ENCODE data around the gene PABPC1L. TPM values are rescaled to one million over a fixed set of nuclear protein-coding genes. Genes with fewer than 3 reads are reported as not detected.
A peak's percentile ranks its signal among the peaks of the same experiment; 100 is the strongest.

The PABPC1L gene
- total and polyA plus RNA-seq, 4 donors: 12.0 to 58.0 (median 21.3) TPM

GRCh38 chr20:44883214-44883902 is 26.5 kb upstream of the PABPC1L start:
- DNase-seq (ENCODE audit: low read depth in 4 of 6, low spot score in 6 of 6): no peak
- Histone ChIP-seq H3K9me3 (ENCODE audit: control insufficient read depth, insufficient read depth, low read length) (no peaks in the 10 kb centered on the region), H3K36me3 (ENCODE audit: control insufficient read depth, insufficient read depth, low read length) (no peaks in the 10 kb centered on the region), H3K27me3 (ENCODE audit: control insufficient read depth, insufficient read depth, low read length) (no peaks in the 10 kb centered on the region), H3K4me3 (ENCODE audit: low read depth, low read length) (no peak overlapping the region), H3K4me1 (ENCODE audit: control insufficient read depth, insufficient read depth, low read length) (peaks cover 15% of the 10 kb centered on the region), H3K27ac (ENCODE audit: low read depth, low read length) (no peak overlapping the region)
- 87% methylated on average over 5 of the region's 7 CpGs for WGBS (ENCODE audit: insufficient coverage)

GRCh38 chr20:44884907-44885391 is 24.9 kb upstream of the PABPC1L start:
- no peak for DNase-seq (ENCODE audit: low read depth in 4 of 6, low spot score in 6 of 6)
- no peaks in the 10 kb centered on the region for H3K27me3 ChIP-seq (ENCODE audit: control insufficient read depth, insufficient read depth, low read length)
- H3K4me1 ChIP-seq (ENCODE audit: control insufficient read depth, insufficient read depth, low read length): peaks cover 15% of the 10 kb centered on the region
- H3K36me3 ChIP-seq (ENCODE audit: control insufficient read depth, insufficient read depth, low read length): no peaks in the 10 kb centered on the region
- peak overlapping the region; percentile 55 for H3K27ac ChIP-seq (ENCODE audit: low read depth, low read length)
- 2% methylated on average over 9 of the region's 14 CpGs for WGBS (ENCODE audit: insufficient coverage)
- H3K9me3 ChIP-seq (ENCODE audit: control insufficient read depth, insufficient read depth, low read length): no peaks in the 10 kb centered on the region
- peak overlapping the region; percentile 81 for H3K4me3 ChIP-seq (ENCODE audit: low read depth, low read length)

- H3K27ac ChIP-seq (ENCODE audit: low read depth, low read length): peak within 1 kb of the TSS; percentile 76
- under 1% methylated on average over 88 of the region's 88 CpGs for WGBS (ENCODE audit: insufficient coverage)
- peak; percentile 85 to 99 (median 96) for DNase-seq (ENCODE audit: low read depth in 4 of 6, low spot score in 6 of 6)
- peaks cover 15% of the 10 kb centered on the region for H3K4me1 ChIP-seq (ENCODE audit: control insufficient read depth, insufficient read depth, low read length)
- H3K9me3 ChIP-seq (ENCODE audit: control insufficient read depth, insufficient read depth, low read length): no peaks in the 10 kb centered on the region
- no peaks in the 10 kb centered on the region for H3K36me3 ChIP-seq (ENCODE audit: control insufficient read depth, insufficient read depth, low read length)
- H3K27me3 ChIP-seq (ENCODE audit: control insufficient read depth, insufficient read depth, low read length): no peaks in the 10 kb centered on the region
- H3K4me3 ChIP-seq (ENCODE audit: low read depth, low read length): peak within 1 kb of the TSS; percentile 81
Observed at GRCh38 chr20:44885392-44886265, 24.2 kb upstream of the PABPC1L start, which contains the start of gene YWHAB. YWHAB (plus strand) TSS chr20:44885705; CDS start chr20:44901534, 15,829 bp downstream.

- peaks cover 15% of the 10 kb centered on the region for H3K4me1 ChIP-seq (ENCODE audit: control insufficient read depth, insufficient read depth, low read length)
- no CpG with 5 or more reads among the region's 8 CpGs for WGBS (ENCODE audit: insufficient coverage)
- peak overlapping the region; percentile 76 for H3K27ac ChIP-seq (ENCODE audit: low read depth, low read length)
Observed at GRCh38 chr20:44886266-44886651, 23.6 kb upstream of the PABPC1L start.

GRCh38 chr20:44886828-44887227 is 23.0 kb upstream of the PABPC1L start:
- DNase-seq (ENCODE audit: low read depth in 4 of 6, low spot score in 6 of 6): peak in 1 of 6 donors; percentile 17
- Histone ChIP-seq H3K27ac (ENCODE audit: low read depth, low read length) (no peak overlapping the region), H3K4me3 (ENCODE audit: low read depth, low read length) (peak overlapping the region; percentile 81), H3K9me3 (ENCODE audit: control insufficient read depth, insufficient read depth, low read length) (no peaks in the 10 kb centered on the region), H3K27me3 (ENCODE audit: control insufficient read depth, insufficient read depth, low read length) (no peaks in the 10 kb centered on the region), H3K4me1 (ENCODE audit: control insufficient read depth, insufficient read depth, low read length) (peaks cover 15% of the 10 kb centered on the region), H3K36me3 (ENCODE audit: control insufficient read depth, insufficient read depth, low read length) (no peaks in the 10 kb centered on the region)
- WGBS (ENCODE audit: insufficient coverage): 17% methylated on average over 1 of the region's 2 CpGs

More at GRCh38 chr20:44886266-44886651, 23.6 kb upstream of the PABPC1L start:
- DNase-seq (ENCODE audit: low read depth in 4 of 6, low spot score in 6 of 6): peak in 2 of 6 donors; percentile 44 to 55
- Histone ChIP-seq H3K27me3 (ENCODE audit: control insufficient read depth, insufficient read depth, low read length) (no peaks in the 10 kb centered on the region), H3K9me3 (ENCODE audit: control insufficient read depth, insufficient read depth, low read length) (no peaks in the 10 kb centered on the region), H3K4me3 (ENCODE audit: low read depth, low read length) (peak overlapping the region; percentile 81), H3K36me3 (ENCODE audit: control insufficient read depth, insufficient read depth, low read length) (no peaks in the 10 kb centered on the region)

- Histone ChIP-seq H3K27me3 (ENCODE audit: control insufficient read depth, insufficient read depth, low read length) (no peaks in the 10 kb centered on the region), H3K4me1 (ENCODE audit: control insufficient read depth, insufficient read depth, low read length) (peaks cover 15% of the 10 kb centered on the region), H3K9me3 (ENCODE audit: control insufficient read depth, insufficient read depth, low read length) (no peaks in the 10 kb centered on the region), H3K27ac (ENCODE audit: low read depth, low read length) (no peak overlapping the region), H3K36me3 (ENCODE audit: control insufficient read depth, insufficient read depth, low read length) (no peaks in the 10 kb centered on the region), H3K4me3 (ENCODE audit: low read depth, low read length) (peak overlapping the region; percentile 81)
- DNase-seq (ENCODE audit: low read depth in 4 of 6, low spot score in 6 of 6): peak in 1 of 6 donors; percentile 45
- WGBS (ENCODE audit: insufficient coverage): 77% methylated on average over 2 of the region's 4 CpGs
Observed at GRCh38 chr20:44887466-44887865, 22.4 kb upstream of the PABPC1L start.

GRCh38 chr20:44888226-44889103 is 21.4 kb upstream of the PABPC1L start:
- WGBS (ENCODE audit: insufficient coverage): no CpG with 5 or more reads among the region's 6 CpGs
- Histone ChIP-seq H3K27me3 (ENCODE audit: control insufficient read depth, insufficient read depth, low read length) (no peaks in the 10 kb centered on the region), H3K36me3 (ENCODE audit: control insufficient read depth, insufficient read depth, low read length) (no peaks in the 10 kb centered on the region), H3K27ac (ENCODE audit: low read depth, low read length) (no peak overlapping the region), H3K4me1 (ENCODE audit: control insufficient read depth, insufficient read depth, low read length) (peaks cover 15% of the 10 kb centered on the region), H3K4me3 (ENCODE audit: low read depth, low read length) (no peak overlapping the region), H3K9me3 (ENCODE audit: control insufficient read depth, insufficient read depth, low read length) (no peaks in the 10 kb centered on the region)
- no peak for DNase-seq (ENCODE audit: low read depth in 4 of 6, low spot score in 6 of 6)

- WGBS (ENCODE audit: insufficient coverage): 90% methylated on average over 1 of the region's 1 CpG
- no peaks in the 10 kb centered on the region for H3K9me3 ChIP-seq (ENCODE audit: control insufficient read depth, insufficient read depth, low read length)
- H3K4me1 ChIP-seq (ENCODE audit: control insufficient read depth, insufficient read depth, low read length): no peaks in the 10 kb centered on the region
- no peak for DNase-seq (ENCODE audit: low read depth in 4 of 6, low spot score in 6 of 6)
- no peaks in the 10 kb centered on the region for H3K36me3 ChIP-seq (ENCODE audit: control insufficient read depth, insufficient read depth, low read length)
- no peak overlapping the region for H3K27ac ChIP-seq (ENCODE audit: low read depth, low read length)
- no peak overlapping the region for H3K4me3 ChIP-seq (ENCODE audit: low read depth, low read length)
- no peaks in the 10 kb centered on the region for H3K27me3 ChIP-seq (ENCODE audit: control insufficient read depth, insufficient read depth, low read length)
Observed at GRCh38 chr20:44891826-44892225, 18.0 kb upstream of the PABPC1L start.

GRCh38 chr20:44894959-44895358 is 14.9 kb upstream of the PABPC1L start:
- H3K36me3 ChIP-seq (ENCODE audit: control insufficient read depth, insufficient read depth, low read length): peaks cover 5% of the 10 kb centered on the region
- H3K27me3 ChIP-seq (ENCODE audit: control insufficient read depth, insufficient read depth, low read length): no peaks in the 10 kb centered on the region
- H3K9me3 ChIP-seq (ENCODE audit: control insufficient read depth, insufficient read depth, low read length): no peaks in the 10 kb centered on the region
- no peak overlapping the region for H3K27ac ChIP-seq (ENCODE audit: low read depth, low read length)
- WGBS (ENCODE audit: insufficient coverage): 67% methylated on average over 1 of the region's 2 CpGs
- no peaks in the 10 kb centered on the region for H3K4me1 ChIP-seq (ENCODE audit: control insufficient read depth, insufficient read depth, low read length)
- DNase-seq (ENCODE audit: low read depth in 4 of 6, low spot score in 6 of 6): no peak
- H3K4me3 ChIP-seq (ENCODE audit: low read depth, low read length): no peak overlapping the region

Data from spinal cord (tissue), 10 donors.